ENCODE measurements around the gene PCBP4.
"Not testable (repeated sequence)": the region's sequence is repeated elsewhere in the genome, so short reads cannot be mapped to it uniquely, and the experiment has no call there.

PCBP4 gene

GRCh38 chr3:51937611-51938450, 29.4 kb downstream of the PCBP4 start:
- no peak for DNase-seq

GRCh38 chr3:51937014-51937413, 30.2 kb downstream of the PCBP4 start:
- no peak for DNase-seq

DNA sequence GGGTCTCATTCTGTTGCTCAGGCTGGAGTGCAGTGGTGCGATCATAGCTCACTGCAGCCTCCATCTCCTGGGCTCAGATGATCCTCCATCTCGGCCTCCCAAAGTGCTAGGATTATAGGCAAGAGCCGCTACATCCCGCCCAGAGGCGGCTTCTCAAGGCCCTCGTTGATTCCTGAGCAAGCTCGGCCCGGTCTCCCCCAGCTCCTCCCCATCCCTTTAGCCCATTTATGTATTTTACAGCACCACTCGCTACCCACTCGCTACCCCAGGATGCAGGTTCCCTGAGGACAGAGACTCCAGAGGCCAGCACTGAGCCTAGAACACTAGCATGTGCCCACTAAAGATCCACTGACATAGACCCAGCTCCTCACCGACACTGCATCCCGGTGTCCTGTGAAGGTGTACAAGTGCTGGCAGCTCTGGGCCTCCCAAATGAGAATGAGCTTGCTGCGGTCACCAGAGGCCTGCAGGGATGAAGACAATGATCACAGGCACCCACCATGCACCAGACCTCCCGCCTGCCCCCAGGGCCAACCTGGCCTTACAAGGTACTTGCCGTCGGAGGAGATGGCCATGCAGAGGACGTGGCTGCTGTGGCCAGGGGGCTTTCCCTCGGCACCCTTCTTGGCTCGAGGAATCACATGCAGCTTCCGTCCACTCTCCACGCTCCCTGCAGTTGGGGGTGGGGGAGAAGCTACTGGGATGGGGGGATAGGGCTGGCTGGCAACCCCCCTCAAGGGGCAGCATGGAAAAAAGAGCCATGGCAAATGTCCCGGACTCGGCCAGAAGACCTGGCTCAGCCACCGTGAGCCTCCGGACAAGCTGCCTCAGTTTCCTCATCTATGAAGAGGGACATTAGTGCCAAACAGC, 31.1 kb downstream of the PCBP4 start:
- no peak for DNase-seq

GRCh38 chr3:51934991-51935885, 32.0 kb downstream of the PCBP4 start:
- no peak for DNase-seq

- DNase-seq = no peak
Measured at GRCh38 chr3:51934139-51934850, 33.0 kb downstream of the PCBP4 start.

- no peak for DNase-seq
Measured at GRCh38 chr3:51933471-51934138, 33.6 kb downstream of the PCBP4 start.

DNA sequence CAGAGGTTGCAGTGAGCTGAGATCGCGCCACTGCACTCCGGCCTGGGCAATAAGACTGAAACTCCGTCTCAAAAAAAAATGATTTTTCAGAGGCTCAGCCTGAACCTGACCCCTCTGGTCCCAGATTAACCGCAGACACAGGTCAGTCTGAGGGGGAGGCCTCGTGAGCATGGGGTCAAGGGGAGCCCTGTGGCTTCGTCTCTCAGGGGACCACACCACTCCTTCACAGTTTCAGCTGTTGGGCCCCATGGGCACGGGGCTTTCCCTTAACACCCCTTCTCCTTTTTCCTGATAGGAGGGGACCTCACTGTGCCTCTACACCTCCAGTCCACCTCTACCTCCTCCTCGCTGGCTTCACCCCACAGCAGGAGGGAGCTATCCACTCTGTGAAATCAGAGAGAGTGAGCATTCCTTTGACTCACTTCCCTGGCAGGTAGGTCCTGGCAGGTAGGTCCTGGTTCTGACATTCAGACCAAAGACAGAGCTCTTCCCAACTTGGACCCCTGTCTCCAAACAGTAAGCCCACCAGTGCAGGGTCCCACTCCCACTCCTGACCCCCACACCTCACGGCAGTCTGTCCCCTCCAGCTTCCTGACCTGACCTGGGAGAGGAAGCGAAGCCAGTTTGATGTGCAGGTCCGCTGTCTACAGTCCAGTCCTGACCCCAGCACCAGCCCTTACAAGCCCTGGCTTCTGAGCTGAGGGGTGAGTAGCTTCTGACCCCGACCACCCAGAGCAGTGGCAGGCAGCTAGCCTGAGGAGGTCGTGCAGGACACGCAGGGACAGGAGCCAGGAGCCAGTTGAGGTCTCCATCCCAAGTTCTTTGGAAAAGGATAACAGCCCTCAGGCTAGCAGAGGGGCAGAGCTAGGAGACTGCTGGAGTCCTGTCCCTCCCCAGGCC, 34.5 kb downstream of the PCBP4 start:
- no peak for DNase-seq

DNA sequence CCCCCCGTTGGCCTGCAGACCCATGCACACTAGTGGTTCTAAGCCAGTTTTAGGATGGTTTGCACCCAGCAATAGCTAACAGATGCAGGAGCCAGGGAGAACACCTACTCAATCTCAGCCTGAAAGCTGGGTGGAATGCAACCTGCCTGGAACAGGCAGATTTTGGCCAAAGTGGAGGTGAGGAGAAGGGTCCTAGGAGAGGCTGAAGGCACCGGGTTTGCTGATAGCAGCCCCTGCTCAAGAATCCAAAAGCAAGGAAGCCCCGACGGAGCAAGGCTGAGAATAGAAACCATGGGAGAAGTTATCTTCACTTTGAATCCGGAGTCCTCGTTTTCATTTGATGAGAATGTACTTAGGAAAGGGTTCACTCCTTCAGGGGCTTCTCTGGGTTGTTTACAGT, 35.5 kb downstream of the PCBP4 start:
- no peak for DNase-seq

GRCh38 chr3:51930439-51930838, 36.8 kb downstream of the PCBP4 start:
- DNase-seq = no peak

DNA sequence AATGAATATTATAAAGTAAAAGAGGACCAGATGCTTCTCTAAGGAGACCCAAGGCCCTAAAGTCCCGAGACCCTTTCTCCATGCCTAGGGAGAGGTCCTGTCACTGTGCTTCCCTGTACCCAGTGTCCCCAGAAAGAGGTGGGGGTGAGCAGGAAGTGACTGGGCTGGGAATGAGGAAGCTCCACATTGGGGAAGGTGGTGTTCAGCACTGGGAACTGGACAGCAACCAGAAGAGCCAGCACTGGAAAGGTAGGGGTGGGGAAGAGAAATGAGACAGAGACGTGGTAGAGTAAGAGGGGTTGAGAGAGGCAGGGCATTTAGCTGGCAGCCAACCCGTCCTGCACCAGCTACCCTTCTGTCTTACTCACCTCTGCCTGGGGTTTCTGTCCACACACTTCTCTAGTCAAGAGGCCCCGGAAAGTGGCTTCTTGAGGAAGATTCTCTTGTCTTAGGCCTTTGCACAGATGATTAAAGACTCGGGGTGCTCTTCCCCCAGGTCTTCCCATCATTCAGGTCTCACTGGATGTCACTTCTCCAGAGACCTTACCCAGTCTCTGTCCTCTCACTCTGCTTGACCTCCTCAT, 37.7 kb downstream of the PCBP4 start:
- no peak for DNase-seq

DNA sequence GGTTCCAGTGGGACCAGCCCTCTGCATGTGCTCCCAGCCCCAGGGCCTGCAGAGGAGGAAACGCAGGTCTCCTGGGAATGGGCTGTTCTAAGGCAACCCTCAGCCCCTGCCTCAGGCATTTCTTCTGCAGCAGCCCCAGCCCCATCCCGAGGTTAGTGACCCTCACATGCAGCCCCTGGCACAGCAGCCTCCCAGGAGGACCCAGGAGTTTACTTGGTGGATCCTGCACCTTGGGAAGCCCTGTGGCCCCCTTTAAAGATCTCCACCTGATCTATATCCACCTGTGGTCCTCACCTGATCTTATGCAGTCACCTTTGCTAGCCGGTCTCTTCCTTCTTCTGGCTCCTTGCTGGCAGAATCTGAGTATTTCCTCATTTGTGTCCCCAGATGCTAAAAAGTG, 38.3 kb downstream of the PCBP4 start:
- DNase-seq = not testable (repeated sequence)

DNA sequence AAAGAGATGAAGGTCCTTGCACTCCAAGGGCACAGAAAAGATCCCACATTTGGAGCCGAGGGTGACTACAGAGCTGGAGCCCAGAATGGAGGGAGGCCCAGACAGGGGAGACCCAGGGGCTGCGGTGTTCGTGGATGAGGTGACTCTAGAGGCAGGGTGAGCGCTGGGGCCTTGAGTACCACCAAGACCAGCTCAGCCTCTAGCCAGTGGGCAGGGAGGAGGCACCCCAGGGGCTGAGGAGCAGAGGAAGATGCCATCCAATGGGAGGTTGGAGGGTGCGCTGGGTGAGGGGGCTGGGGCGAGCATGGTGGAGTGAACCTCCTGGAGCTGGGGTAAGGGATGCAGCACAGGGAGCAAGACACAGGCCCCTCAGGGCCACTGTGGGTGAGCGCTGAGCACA, 38.8 kb downstream of the PCBP4 start:
- DNase-seq = no peak

GRCh38 chr3:51927061-51927977, 39.9 kb downstream of the PCBP4 start:
- no peak for DNase-seq

GRCh38 chr3:51921081-51921578, 46.1 kb downstream of the PCBP4 start:
- no peak for DNase-seq

GRCh38 chr3:51916418-51916817, 50.8 kb downstream of the PCBP4 start:
- DNase-seq = no peak

DNA sequence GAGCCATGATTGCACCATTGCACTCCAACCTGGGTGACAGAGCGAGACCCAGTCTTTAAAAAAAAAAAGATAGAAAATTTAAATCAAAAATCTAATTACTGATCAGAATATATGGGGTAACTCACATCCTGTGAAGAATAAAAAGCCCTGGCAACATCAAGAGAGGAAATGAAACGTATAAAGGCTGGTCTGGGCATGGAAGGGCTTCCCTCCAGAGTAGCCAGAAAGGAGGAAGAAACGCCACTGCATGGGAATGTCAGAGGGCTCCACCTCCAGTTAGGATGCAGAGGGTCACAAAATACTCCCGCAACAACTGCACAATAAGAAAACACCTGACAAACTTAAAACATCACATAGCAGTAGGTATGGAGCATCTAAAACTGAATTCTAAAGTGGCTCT, 59.2 kb downstream of the PCBP4 start:
- no peak for DNase-seq

Data from COR-L47 (cell line).